Glomerular visceral epithelial cell (primary cell): Measurements from ENCODE around the gene FPGS.
"Not testable (repeated sequence)": the region's sequence is repeated elsewhere in the genome, so short reads cannot be mapped to it uniquely, and the experiment has no call there.

Experiments used
- DNase-seq: peaks from one replicate; pipeline ENCODE4 v3.0.0-alpha.2; 2016; ENCODE audit errors: extremely low spot score

FPGS gene, protein sequence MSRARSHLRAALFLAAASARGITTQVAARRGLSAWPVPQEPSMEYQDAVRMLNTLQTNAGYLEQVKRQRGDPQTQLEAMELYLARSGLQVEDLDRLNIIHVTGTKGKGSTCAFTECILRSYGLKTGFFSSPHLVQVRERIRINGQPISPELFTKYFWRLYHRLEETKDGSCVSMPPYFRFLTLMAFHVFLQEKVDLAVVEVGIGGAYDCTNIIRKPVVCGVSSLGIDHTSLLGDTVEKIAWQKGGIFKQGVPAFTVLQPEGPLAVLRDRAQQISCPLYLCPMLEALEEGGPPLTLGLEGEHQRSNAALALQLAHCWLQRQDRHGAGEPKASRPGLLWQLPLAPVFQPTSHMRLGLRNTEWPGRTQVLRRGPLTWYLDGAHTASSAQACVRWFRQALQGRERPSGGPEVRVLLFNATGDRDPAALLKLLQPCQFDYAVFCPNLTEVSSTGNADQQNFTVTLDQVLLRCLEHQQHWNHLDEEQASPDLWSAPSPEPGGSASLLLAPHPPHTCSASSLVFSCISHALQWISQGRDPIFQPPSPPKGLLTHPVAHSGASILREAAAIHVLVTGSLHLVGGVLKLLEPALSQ

DNA sequence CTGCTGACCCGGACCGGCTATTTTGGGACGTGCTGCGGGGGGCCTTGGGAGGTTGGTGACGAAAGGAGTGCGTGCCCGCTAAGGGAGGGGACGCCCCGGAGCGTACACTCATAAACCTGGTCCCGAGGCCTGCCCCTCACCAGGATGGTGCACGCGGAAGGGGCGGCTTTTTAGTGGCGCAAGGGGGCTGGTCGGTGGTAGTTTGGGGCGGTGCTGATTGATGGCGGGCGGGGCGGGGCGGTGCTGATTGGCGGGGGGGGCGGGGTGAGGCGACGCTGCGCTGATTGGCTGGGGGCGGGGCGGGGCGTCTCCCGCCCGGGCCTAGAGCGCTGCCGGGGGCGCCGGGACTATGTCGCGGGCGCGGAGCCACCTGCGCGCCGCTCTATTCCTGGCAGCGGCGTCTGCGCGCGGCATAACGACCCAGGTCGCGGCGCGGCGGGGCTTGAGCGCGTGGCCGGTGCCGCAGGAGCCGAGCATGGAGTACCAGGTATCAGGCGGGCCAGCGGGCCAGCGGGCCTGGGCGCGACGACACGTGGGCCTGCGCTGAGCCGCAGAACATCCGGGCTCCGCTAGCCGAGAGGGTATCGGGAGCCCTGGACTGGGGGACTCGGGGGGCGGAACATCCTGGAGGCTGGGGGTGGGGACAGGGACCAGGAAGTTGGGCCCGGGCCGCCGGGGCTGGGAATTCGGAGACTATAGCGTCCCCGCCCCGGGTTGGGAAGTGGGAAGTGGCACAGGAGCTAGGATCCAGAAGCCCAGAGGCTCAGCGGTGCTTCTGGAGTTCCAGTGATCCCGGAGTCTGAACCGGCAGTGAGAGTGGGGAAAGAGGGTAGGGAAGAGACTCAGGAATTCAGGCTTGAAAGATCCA is at the start of gene FPGS:
FPGS (plus strand) TSS at position 307 of the 868 bp plus-strand sequence; CDS start at position 350, 43 bp downstream.
- peak; percentile 91 for DNase-seq

DNA sequence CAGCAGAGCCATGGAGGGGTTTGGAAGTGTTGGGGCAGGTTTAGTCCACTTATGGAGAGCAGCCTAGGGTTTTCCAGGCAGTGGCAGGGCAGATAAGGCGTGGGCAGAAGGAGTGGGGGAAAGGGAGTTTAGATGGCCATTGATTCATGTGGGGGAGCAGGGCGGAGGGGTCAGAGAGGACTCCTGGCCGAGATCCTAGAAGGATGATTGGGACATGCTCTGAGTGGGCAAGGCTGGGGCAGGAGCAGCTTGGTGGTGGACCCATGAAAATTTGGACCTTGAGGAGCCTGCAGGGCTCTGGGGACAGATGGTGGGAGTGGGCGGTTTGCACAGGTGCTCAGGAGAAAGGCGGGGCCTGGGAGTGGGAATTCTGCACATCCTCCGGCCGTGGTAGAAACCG is 49.5 kb upstream of the FPGS start:
- DNase-seq: no peak

DNA sequence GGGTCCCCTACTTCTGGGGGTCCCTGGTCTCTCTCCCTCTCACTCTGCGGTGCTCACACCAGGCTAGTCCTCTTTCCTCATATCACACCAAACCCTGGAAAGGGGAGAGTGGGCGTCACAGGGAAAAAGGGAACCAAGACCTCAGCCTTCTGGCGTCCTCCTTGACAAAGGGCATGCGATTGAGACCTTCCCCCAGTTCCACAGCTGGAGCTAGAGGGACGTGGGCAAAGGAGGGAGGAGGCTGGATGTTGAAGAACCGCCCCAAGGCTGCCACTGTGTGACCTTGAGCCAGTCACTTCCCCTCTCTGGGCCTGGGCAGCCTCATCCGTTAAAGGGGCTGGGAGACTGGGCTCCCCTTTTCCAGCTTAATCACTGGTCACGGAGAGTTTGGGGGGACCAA is 49.1 kb upstream of the FPGS start:
- no peak for DNase-seq

DNA sequence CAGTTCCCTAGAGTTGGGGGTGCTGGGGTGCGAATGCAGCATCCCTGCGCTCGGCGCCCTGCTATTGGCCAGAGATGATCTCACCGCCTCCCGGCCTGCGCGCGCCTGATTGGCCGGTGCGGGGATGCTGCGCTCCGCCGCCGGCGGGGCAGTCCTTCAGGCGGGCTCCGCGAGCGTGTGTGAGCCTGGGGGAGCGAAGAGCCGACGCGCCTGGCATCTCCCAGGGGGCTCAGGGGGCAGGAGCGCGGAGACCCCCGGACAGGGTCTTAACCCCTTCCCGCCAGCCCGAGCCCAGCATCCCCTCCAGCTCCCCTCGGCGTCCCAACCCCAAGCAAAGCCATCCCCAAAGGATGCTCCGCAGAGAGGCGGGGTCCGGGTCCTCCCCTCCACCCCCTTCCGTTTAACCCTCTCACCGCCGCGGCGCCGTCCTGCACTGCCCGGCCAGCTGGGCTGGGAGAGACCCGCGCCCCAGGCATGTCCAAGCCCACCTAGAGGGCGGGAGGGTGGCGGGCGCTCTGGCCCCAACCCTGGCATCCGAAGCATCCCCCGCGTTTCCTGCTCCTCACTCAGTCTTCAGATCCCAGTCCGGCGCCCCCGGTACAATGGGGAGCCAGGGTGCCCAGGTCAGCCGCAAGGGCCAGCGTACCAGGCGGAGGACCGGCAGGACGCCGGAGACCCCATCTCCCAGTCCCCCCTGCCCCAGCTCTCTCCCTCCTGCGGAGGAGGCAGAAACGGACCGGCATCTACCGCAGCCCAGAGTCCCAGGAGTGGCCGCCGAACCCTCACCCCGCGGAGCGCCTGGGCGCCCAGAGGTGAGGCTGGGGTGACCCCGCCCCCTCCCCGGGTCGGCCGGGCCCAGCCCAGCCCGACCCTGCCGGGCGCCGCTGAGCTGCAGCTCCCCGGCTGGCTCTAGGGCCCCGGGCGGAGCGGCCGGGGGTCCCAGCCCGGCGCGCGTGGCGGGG is 48.3 kb upstream of the FPGS start:
- no peak for DNase-seq

DNA sequence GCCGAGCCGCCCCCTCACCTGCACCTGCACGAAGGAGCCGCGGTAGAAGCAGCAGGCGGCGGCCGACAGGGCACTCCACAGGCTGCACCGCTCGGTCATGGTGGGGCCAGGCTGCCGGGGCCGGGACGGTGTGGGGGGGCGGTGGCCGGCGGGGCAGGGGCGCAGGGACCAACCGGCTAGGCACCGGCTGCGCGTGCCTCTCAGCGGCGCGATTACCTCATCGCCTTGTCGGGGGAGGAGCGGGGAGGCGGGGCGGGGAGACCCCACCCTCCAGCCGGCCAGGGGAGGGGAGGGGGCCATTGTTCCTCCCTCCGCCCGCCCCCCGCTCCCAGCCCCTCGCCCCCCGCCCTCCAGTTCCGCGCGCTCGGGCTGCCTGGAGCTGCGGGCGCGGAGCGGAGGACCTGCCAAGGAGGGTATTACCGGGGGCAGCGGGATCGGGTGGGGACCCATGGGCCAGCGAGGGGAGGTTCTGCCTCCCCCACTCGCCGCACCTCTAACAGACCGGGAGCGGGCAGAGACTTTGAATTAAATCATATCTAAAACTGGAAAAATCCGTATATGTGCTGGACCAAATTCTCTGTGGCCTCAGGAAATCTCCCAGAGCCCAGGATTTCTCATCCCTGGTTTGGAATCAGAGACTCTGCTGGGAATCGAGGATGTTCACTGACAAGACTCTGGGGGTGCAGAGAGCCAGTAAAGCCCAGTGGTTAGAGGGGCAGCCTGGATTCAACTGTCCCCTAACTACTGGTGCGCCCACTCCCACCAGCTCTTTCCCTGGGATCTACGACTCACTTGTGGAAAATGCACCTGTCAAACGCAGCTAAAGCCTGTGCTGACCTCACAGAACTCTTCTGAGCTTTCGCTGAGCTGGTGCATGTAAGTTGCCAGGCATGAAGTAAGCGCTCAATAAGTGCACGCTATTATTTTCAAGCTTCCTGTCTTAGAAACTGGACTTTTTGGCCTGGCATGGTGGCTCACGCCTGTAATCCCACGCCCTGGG is 47.3 kb upstream of the FPGS start:
- no peak for DNase-seq

DNA sequence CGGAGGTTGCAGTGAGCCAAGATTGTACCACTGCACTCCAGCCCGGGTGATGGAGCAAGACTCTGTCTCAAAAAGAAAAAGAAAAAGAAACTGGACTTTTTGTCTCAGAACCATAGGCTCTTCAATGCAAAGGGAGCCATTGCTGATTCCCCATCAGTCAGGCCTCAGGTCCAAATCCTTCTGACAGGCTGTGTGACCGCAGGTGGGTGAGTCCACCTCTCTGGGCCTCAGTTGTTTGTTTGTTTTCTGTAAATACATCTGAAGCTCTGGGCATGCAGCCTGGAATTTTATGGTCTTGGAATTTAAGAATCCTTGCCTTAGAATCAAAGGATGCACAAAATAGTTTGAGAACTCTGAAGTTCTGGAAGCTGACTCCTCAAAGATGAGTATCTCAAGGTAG is 46.4 kb upstream of the FPGS start:
- DNase-seq: no peak

DNA sequence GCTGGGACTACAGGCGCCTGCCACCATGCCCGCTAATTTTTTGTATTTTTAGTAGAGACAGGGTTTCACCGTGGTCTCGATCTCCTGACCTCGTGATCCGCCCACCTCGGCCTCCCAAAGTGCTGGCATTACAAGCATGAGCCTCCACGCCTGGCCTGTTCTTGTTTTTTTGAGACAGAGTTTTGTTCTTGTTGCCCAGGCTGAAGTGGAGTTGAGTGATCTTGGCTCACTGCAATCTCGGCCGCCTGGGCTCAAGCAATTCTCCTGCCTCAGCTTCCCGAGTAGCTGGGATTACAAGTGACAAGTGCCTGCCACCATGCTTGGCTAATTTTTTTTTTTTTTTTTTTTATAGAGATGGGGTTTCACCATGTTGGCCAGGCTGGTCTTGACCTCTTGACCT is 45.9 kb upstream of the FPGS start:
- not testable (repeated sequence) for DNase-seq

DNA sequence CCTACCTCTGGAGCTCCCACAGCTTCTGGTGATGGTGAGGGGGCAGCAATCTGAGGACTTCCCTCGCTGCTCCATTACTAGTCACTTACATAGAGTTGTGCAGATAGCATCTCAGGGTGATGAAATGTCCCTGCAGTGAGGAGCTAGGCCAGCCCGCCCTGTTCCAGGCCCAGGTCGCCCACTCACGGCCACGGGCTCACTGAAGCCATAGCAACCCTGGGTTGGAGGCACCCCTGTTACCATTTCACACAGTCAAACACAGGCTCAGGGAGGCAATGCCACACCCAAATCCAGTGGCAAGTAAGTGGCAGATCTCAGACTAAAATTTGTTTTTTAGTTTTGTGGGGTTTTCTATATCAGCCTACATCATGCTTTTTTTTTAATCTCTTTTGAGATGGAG is 43.8 kb upstream of the FPGS start:
- DNase-seq: no peak

DNA sequence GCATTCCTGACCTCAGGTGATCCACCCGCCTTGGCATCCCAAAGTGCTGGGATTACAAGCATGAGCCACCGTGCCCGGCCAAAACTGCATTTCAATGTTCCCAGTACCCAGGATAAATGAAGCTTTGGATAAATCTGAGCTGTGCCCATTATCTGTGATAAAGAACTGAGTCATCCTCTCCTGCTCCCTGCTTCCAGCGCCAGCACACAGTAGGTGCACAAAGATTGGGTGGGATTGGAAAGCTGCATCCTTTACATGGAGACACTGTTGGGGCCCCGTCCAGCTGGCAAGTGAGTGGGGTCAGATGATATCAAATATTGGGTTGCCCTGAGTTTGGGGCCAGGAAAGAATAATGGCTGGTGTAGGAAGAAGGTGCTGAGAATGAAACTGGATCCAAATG is 41.6 kb upstream of the FPGS start:
- no peak for DNase-seq

DNA sequence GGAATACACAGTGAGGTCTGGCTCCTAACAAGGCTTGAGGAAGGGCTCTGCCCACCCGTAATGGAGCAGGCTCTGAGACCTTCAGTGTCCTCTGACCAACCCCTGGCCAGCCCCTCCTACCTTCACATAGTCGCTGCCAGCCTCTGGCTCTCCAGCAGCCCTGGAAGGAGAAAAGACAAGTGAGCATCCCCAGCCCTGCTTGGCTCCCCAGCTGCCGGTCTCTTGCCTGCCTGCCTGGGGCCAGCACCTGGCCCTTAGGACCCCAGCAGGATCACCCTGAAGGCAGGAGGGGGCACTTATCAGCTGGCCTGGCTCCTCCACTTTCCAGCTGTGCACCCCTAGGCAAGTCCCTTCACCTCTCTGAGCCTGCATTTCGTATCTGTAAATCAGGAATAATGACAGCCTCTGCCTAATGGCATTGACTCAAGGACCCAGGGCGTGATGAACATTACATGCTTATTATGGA is 41.2 kb upstream of the FPGS start:
- no peak for DNase-seq

DNA sequence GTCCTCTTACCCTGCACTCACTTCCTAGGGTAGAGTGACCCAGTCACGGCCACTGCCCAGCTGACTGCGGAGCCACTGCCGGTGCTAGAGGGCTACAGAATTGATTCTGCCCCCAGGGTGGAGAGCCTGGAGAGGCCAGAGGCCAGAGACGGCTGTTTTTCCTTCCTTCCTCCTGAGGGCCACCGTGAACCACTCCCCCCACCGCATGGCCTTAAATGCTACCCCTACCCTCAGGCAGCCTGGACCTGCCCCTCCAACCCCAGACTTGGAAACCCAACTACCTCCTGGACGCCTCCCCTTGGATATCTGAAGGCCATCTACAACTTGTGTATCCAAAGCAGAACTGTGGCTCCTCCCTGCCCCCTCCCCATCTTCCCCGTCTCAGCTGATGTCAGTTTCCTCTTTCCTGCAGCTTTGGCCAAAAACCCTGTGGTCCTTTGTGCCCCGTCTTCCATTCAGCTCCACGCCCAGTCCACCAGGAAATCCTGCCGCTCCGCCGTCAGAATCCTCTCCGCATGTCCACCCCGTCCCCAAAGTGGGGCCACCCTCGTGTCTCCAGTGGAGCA is 40.5 kb upstream of the FPGS start:
- no peak for DNase-seq

DNA sequence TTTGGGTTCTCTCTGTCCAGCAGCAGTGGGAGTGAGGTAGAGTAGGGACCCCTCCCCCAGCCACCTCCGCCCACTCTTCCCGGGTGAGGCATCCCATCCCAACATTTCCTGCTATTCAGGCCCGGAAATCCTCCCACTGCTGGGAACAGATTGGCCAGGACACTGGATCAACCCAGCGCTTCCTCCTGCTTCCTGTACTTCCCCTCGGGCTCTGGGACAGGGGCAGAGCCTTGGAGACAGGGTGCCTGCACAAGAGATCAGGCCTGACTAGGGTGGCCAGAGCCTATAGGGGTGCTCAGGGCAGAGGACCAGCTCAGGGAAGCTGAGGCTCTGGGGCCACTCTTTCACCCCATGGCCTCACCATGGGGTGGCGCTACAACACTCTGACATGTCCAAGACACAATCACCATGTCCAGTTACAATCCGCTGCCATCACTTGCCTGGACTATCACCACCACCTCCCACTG is 38.7 kb upstream of the FPGS start:
- DNase-seq: no peak

DNA sequence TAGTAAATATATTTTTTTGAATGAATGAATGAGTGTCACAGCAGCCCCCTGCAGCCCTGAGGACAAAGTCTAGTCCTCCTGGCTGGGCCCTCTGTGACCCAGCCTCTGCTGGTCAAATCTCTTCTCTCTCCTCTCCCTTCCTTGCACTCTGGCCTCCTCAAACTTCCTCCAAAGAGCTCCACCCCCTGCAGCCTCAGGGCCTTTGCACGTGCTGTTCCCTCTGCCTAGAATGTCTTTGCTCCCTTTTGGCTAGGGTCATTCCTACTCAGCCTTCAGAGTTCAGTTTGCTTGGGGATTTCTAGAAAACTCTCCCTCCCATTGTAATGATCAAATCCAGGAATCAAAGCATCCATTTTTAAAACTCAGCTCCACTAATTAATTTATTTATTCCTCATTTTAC is 37.3 kb upstream of the FPGS start:
- no peak for DNase-seq

DNA sequence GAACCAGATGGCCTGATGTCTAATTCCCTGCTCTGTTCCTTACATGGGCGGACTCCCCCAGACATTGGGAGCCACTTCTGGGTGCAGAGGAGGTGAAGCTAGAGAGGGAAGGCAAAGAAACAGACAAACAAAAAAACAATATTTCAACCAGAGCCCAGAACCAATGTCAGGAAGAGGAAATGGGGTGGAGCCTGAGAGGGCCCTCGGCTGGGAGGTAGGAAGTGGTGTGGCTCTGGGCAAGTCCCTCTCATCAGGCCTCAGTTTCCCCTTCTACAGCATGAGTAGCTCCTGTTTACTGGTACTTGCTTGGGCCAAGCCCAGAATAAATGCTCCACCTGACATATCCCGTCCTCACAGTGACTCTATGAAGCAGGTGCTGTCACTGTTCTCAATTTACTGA is 35.3 kb upstream of the FPGS start:
- no peak for DNase-seq

DNA sequence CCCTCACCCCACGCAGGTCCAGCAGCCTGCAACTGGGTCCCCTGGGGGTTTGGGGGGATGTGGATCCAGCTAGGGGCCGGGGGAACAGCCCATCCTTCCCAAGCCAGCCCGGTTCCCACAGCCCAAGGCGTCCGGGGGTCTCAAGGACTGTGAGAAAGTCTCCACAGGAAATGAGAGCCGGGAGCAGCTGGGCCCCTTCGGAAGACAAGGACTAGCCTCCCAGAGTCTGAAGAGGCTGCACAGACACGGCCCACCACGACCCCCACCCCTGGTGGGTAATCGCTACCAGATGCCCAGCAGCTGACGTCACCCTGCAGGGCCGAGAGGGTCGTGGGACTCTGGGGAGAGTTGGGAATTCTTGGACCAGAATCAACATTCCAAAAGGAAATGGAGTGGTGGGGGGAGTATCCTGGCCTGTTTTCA is 34.8 kb upstream of the FPGS start:
- no peak for DNase-seq

DNA sequence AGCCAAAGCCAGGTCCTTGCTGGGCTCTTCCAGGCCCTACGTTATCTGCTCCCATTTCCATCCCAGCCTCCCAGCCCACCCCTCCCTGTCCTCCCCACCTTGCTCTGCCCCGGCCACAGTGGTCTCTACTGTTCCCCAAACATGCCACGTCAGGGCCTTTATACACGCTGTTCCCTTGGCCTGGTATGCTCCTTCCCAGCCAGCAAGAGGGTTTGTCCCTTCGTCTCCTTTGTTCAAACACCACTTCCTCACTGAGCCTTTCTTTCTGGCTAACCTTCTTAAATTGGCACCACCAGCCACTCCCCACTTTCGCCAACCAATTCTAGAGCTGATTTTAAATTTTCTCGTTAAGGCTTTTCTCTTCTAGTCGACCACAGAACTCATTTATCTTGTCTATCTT is 34.0 kb upstream of the FPGS start:
- no peak for DNase-seq

DNA sequence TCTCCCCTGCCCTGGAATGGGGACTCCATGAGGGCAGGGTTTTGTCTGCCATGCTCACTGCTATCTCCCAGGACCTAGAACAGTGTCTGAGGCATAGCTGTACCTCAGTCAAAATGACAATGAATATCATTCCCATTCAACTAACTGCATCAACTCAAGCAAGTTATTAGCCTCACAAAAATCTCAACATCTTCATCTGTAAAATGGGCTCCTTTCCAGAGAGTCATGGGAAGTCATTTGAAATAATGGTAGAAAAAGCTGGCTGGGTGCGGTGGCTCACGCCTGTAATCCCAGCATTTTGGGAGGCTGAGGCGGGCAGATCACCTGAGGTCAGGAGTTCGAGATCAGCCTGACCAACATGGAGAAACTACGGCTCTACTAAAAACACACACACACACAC is 33.6 kb upstream of the FPGS start:
- no peak for DNase-seq

DNA sequence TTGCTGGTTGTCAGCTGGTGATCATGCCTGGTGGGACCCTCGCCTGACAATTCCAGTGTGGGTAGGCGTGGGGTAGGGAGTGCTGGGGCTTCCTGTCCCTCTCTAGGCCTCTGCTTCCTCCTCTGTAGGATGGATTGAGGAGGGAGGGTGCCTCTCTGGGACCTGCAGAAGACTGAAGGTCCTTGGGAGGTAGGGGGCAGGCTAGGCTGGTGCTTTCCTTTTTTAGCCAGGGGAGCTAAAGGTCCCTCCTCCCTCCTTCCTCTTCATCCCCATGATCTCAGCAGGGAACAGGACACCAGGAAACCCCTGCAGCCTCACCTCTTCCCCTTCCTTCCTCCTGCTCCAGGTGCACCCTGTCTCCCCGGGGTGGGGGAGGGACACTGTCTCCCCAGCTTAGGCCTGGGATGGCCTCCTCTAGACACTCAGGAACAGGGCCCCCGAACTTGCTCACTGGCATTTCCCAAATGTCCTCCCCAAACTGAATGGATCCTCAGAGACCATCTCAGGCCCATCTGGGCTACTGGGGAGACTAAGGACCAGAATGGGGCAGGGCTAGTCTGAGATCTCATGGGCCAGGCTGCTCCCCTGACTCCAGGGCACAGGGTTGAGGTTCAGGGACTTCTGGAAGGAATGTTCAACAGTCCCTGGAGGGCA is 32.6 kb upstream of the FPGS start:
- no peak for DNase-seq

DNA sequence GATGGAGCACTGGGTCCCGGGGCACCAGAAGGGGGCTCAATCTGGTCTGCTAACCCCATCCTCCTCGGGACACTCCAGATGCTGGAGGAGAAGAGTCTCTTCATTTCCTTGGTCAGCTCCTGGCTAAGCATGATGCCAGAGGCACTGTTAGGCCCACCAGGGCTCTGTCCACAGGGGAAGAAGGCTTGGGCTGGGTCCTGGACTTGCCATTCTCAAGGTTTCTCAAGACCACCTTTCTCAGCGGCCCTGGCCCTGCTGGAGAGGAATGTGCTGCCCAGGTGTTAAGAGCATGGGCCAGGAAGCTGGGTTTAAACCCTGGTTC is 32.1 kb upstream of the FPGS start:
- no peak for DNase-seq
